H9 (cell line): ENCODE data around the gene TP53BP1. TPM values are rescaled to one million over a fixed set of nuclear protein-coding genes. Genes with fewer than 3 reads are reported as not detected.
A peak's percentile ranks its signal among the peaks of the same experiment; 100 is the strongest.

Source experiments
- DNase-seq: peaks from one replicate; pipeline ENCODE4 v3.0.0-alpha.2; 2017
- H2AFZ ChIP-seq: one replicate; pipeline ENCODE4 v1.6.1; 2013; ENCODE audit warnings: mild to moderate bottlenecking, low read length, control low read depth, moderate library complexity
- H2AK5ac ChIP-seq: 2 replicates; pipeline ENCODE4 v1.6.1; 2013; ENCODE audit warnings: low read length, control low read depth, mixed read lengths; ENCODE audit not compliant: insufficient read length
- H2BK120ac ChIP-seq: one replicate; pipeline ENCODE4 v1.6.1; 2013; ENCODE audit warnings: low read depth, mild to moderate bottlenecking, low read length, control low read depth, inconsistent platforms; ENCODE audit not compliant: poor library complexity, severe bottlenecking
- H2BK12ac ChIP-seq: 2 replicates; pipeline ENCODE4 v1.6.1; 2013; ENCODE audit warnings: low read length, control low read depth, mixed read lengths, low read depth; ENCODE audit not compliant: insufficient read length
- H2BK15ac ChIP-seq: 2 replicates; pipeline ENCODE4 v1.6.1; 2013; ENCODE audit warnings: low read depth, low read length, control low read depth
- H2BK20ac ChIP-seq: one replicate; pipeline ENCODE4 v1.6.1; 2013; ENCODE audit warnings: low read depth, mild to moderate bottlenecking, low read length, control low read depth, inconsistent platforms; ENCODE audit not compliant: poor library complexity, severe bottlenecking
- H2BK5ac ChIP-seq: 2 replicates; pipeline ENCODE4 v1.6.1; 2013; ENCODE audit warnings: low read length, control low read depth, mixed read lengths; ENCODE audit not compliant: insufficient read length
- H3K14ac ChIP-seq: 2 replicates; pipeline ENCODE4 v1.6.1; 2013; ENCODE audit warnings: low read length, control low read depth; ENCODE audit not compliant: insufficient read depth
- H3K18ac ChIP-seq: 2 replicates; pipeline ENCODE4 v1.6.1; 2013; ENCODE audit warnings: low read depth, mild to moderate bottlenecking, mixed read lengths, low read length, control low read depth; ENCODE audit not compliant: insufficient read length
- H3K23ac ChIP-seq: 2 replicates; pipeline ENCODE4 v1.6.1; 2013; ENCODE audit warnings: low read length, control low read depth, mixed read lengths, low read depth; ENCODE audit not compliant: insufficient read length
- H3K23me2 ChIP-seq: 2 replicates; pipeline ENCODE4 v1.6.1; 2013; ENCODE audit warnings: low read depth, mild to moderate bottlenecking, mixed read lengths, low read length, control low read depth; ENCODE audit not compliant: insufficient read length, poor library complexity, severe bottlenecking
- H3K27ac ChIP-seq: 2 replicates; pipeline ENCODE4 v1.5.1; 2013; ENCODE audit warnings: low read length, control low read depth, mixed read lengths, low read depth; ENCODE audit not compliant: insufficient read length
- H3K27me3 ChIP-seq: 2 replicates; pipeline ENCODE4 v1.6.1; 2013; ENCODE audit warnings: low read length, control low read depth, inconsistent platforms; ENCODE audit not compliant: insufficient read depth
- H3K4ac ChIP-seq: 2 replicates; pipeline ENCODE4 v1.6.1; 2013; ENCODE audit warnings: low read depth, mild to moderate bottlenecking, control low read depth, inconsistent platforms, low read length, moderate library complexity
- H3K4me1 ChIP-seq: 2 replicates; pipeline ENCODE4 v1.6.1; 2013; ENCODE audit warnings: low read length, control low read depth, inconsistent platforms; ENCODE audit not compliant: insufficient read depth
- H3K4me2 ChIP-seq: 2 replicates; pipeline ENCODE4 v1.6.1; 2013; ENCODE audit warnings: low read length, control low read depth, mixed read lengths; ENCODE audit not compliant: insufficient read length, insufficient read depth
- H3K56ac ChIP-seq: 2 replicates; pipeline ENCODE4 v1.6.1; 2013; ENCODE audit warnings: low read depth, mild to moderate bottlenecking, mixed read lengths, low read length, control low read depth; ENCODE audit not compliant: insufficient read length
- H3K79me1 ChIP-seq: 2 replicates; pipeline ENCODE4 v1.6.1; 2013; ENCODE audit warnings: low read depth, mild to moderate bottlenecking, moderate library complexity, low read length, control low read depth, inconsistent platforms; ENCODE audit not compliant: insufficient read depth, poor library complexity, severe bottlenecking
- H3K79me2 ChIP-seq: 2 replicates; pipeline ENCODE4 v1.6.1; 2013; ENCODE audit warnings: low read length, control low read depth, inconsistent platforms; ENCODE audit not compliant: insufficient read depth
- H3K9ac ChIP-seq: 2 replicates; pipeline ENCODE4 v1.6.1; 2013; ENCODE audit warnings: low read length, control low read depth, mixed read lengths; ENCODE audit not compliant: insufficient read length; ENCODE audit errors: extremely low read depth
- H3K9me3 ChIP-seq: one replicate; pipeline ENCODE4 v1.6.1; 2013; ENCODE audit warnings: low read depth, low read length, inconsistent platforms; ENCODE audit not compliant: control insufficient read depth
- H3T11ph ChIP-seq: one replicate; pipeline ENCODE4 v1.6.1; 2013; ENCODE audit warnings: mild to moderate bottlenecking, low read length, control low read depth, inconsistent platforms
- H4K20me1 ChIP-seq: one replicate; pipeline ENCODE4 v1.6.1; 2013; ENCODE audit not compliant: control insufficient read depth, insufficient read length, insufficient read depth
- H4K5ac ChIP-seq: 2 replicates; pipeline ENCODE4 v1.6.1; 2013; ENCODE audit warnings: low read depth, mild to moderate bottlenecking, mixed read lengths, low read length, control low read depth; ENCODE audit not compliant: insufficient read length
- H4K8ac ChIP-seq: replicated peaks from 2 replicates; pipeline ENCODE4 v1.6.1; 2013; ENCODE audit warnings: low read length, control low read depth, mixed read lengths, low read depth; ENCODE audit not compliant: insufficient read length
- H4K91ac ChIP-seq: 2 replicates; pipeline ENCODE4 v1.6.1; 2013; ENCODE audit warnings: low read depth, mild to moderate bottlenecking, moderate library complexity, mixed read lengths, low read length, control low read depth; ENCODE audit not compliant: insufficient read length
- H3K27ac Mint-ChIP-seq, 3 experiments: 2 replicates in 2 of 3; 3 replicates in 1 of 3; pipeline ENCODE4 v1.8.0; 2020 to 2021; ENCODE audit warnings: mixed read lengths in 3 of 3, mild to moderate bottlenecking in 1 of 3, moderate library complexity in 1 of 3
- H3K27me3 Mint-ChIP-seq: 2 replicates; pipeline ENCODE4 v1.8.0; 2021; ENCODE audit warnings: low read depth, mild to moderate bottlenecking, moderate library complexity, mixed read lengths
- H3K36me3 Mint-ChIP-seq, 3 experiments: 2 replicates in 2 of 3; 3 replicates in 1 of 3; pipeline ENCODE4 v1.8.0; 2020 to 2021; ENCODE audit warnings: low read depth in 3 of 3, mixed read lengths in 3 of 3; ENCODE audit not compliant: insufficient read depth in 1 of 3
- H3K4me1 Mint-ChIP-seq, 2 experiments: 2 replicates each; pipeline ENCODE4 v1.8.0; 2020; ENCODE audit warnings: mixed read lengths in 2 of 2
- H3K4me3 Mint-ChIP-seq, 2 experiments: 2 replicates in 1 of 2; 3 replicates in 1 of 2; pipeline ENCODE4 v1.8.0; 2020 to 2021; ENCODE audit warnings: mild to moderate bottlenecking in 2 of 2, mixed read lengths in 2 of 2, moderate library complexity in 1 of 2
- H3K9me3 Mint-ChIP-seq, 2 experiments: 2 replicates in 1 of 2; 3 replicates in 1 of 2; pipeline ENCODE4 v1.8.0; 2020; ENCODE audit warnings: mild to moderate bottlenecking in 2 of 2, mixed read lengths in 2 of 2, moderate library complexity in 1 of 2
- CTCF ChIP-seq: fragments of 200-600 bp; sonication (generic); conservative IDR thresholded peaks from 3 replicates; pipeline ENCODE4 v1.8.0; 2021; ENCODE audit warnings: antibody characterized with exemption, mild to moderate bottlenecking
- WGBS: extraction: QIAGEN DNeasy Blood & Tissue Kit; methylation state at CpG from one replicate; pipeline ENCODE4 v1.1.7; 2013; ENCODE audit warnings: missing lambda C conversion rate, low lambda C conversion rate, mixed read lengths; ENCODE audit not compliant: insufficient read length; ENCODE audit errors: extremely low coverage; 5-methylcytosine and 5-hydroxymethylcytosine counted together
- total RNA-seq: library from RNA; stranded (reverse); gene quantifications from 2 replicates; pipeline ENCODE4 v1.2.1, GENCODE V29; 2021

TP53BP1 gene
- total RNA-seq, 1 experiment from 2014 or later: 81.5 TPM

GRCh38 chr15:43492266-43492665 lies 690 bp downstream of the TP53BP1 start:
- H3K27me3 ChIP-seq: no peaks in the 10 kb centered on the region
- no peaks in the 10 kb centered on the region for H3K9me3 Mint-ChIP-seq
- no peaks in the 10 kb centered on the region for H3K27me3 Mint-ChIP-seq
- peak; percentile 47 for DNase-seq
- H2BK120ac ChIP-seq: no peak overlapping the region
- peaks cover 5% of the 10 kb centered on the region for H3K23me2 ChIP-seq
- H3K18ac ChIP-seq: no peak overlapping the region
- H3K4me1 ChIP-seq: peaks cover 8% of the 10 kb centered on the region; the same call in 1 of the 2 replicates
- peak overlapping the region; percentile 58 for H3K27ac ChIP-seq
- no peak overlapping the region for H2BK20ac ChIP-seq
- no peak overlapping the region for H3K4ac ChIP-seq
- peak overlapping the region; percentile 76 for H3K4me2 ChIP-seq
- H2BK5ac ChIP-seq: no peak overlapping the region
- WGBS: no CpG with 5 or more reads among the region's 7 CpGs
- H3K9ac ChIP-seq: peak overlapping the region; percentile 78
- H4K91ac ChIP-seq: no peak overlapping the region
- no peak overlapping the region for H3K14ac ChIP-seq
- no peak overlapping the region for H3T11ph ChIP-seq
- H4K5ac ChIP-seq: no peak overlapping the region
- H2AFZ ChIP-seq: no peak overlapping the region
- no peak overlapping the region for H2BK12ac ChIP-seq
- H3K56ac ChIP-seq: no peak overlapping the region
- peak overlapping the region; percentile 99 to 100 (median 100) for H3K27ac Mint-ChIP-seq
- no peak overlapping the region for H4K8ac ChIP-seq
- H3K9me3 ChIP-seq: no peaks in the 10 kb centered on the region
- peaks cover 32 to 47% (median 44%) of the 10 kb centered on the region in 3 experiments for H3K36me3 Mint-ChIP-seq
- peak overlapping the region; percentile 98 to 99 for H3K4me3 Mint-ChIP-seq
- no peak for TF ChIP-seq CTCF
- no peaks in the 10 kb centered on the region for H3K79me1 ChIP-seq
- H2AK5ac ChIP-seq: no peak overlapping the region
- no peak overlapping the region for H2BK15ac ChIP-seq
- H4K20me1 ChIP-seq: no peaks in the 10 kb centered on the region
- no peak overlapping the region for H3K23ac ChIP-seq
- H3K4me1 Mint-ChIP-seq: peaks cover 24 to 28% of the 10 kb centered on the region in 2 experiments
- H3K79me2 ChIP-seq: no peaks in the 10 kb centered on the region; the same call in 1 of the 2 replicates
